NAMALWA (cell line): ENCODE results near the gene HTT.

Experiments used
- DNase-seq: peaks from one replicate; pipeline ENCODE4 v3.0.0-alpha.2; 2015; ENCODE audit warnings: low spot score

The HTT gene

GRCh38 chr4:3290476-3290875 lies 216.0 kb downstream of the HTT start:
- no peak for DNase-seq

GRCh38 chr4:3290889-3291321 lies 216.4 kb downstream of the HTT start:
- DNase-seq = no peak

GRCh38 chr4:3291411-3291968 lies 217.0 kb downstream of the HTT start:
- DNase-seq = no peak

GRCh38 chr4:3291969-3292570 lies 217.6 kb downstream of the HTT start:
- DNase-seq = no peak

DNA sequence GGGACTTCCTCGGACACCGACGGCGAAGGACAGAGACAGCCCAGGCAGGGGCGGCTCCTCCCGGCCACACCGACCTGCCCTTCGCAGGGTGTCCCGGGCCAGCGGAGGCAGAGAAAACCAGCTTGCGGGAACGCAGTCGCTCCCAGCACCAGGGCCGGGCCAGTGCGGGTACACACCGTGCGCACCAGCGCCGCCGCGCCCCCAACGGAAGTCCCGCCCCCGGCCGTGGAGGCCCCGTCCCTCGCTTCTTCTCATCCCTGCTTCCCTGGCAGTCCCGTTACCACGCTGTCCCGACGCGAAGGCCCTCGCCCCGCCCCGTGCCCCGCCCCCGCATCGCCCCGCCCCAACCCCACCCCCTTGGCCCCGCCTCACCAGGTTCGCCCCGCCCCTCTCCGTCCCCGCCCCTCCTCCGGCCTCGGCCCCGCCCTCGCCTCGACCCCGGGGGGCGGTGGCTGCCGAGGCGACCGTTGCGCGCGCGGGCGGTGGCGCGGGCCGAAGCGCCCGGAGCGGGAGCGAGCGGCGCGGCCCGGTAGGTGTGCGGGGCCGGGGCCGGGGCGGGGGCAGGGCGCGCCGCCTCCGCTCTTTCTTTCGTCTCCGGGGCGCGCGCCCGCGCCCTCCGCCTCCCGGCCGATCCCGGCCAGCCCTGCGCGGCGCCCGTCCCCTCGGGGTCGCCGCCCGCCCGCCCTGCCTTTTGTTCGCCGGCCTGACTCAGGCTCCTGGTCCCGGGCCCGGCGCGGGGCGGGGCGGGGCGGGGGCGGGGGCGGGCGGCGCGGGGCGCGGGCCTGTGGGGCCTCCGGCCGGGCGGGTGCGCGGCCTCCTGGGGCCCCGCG lies 218.3 kb downstream of the HTT start, which contains the start of gene RGS12:
Gene RGS12, plus strand, starts transcription at position 451 of the 830 bp plus-strand sequence. CDS start 23,150 bp downstream, outside the sequence.
- peak; percentile 61 for DNase-seq
